RWPE1 (cell line): ENCODE results near the gene UBE3D.

Experiments used
- CTCF ChIA-PET: fragments of 350-600 bp; sonication (Branson Sonifier 250); formaldehyde crosslinking; extraction: SDS; loops from one replicate; lab custom pipeline; 2021; lab: Yijun Ruan, JAX
- POLR2A ChIA-PET: fragments of 400-600 bp; formaldehyde crosslinking; extraction: SDS; loops from one replicate; lab custom pipeline; 2020; ENCODE audit warnings: antibody characterized with exemption; ENCODE audit not compliant: low non-redundant PET; lab: Yijun Ruan, JAX
- DNase-seq: peaks from one replicate; pipeline ENCODE4 v3.0.0; 2012; ENCODE audit warnings: low spot score
- H3K27ac ChIP-seq: fragments of 450-650 bp; 2 replicates; pipeline ENCODE4 v1.5.1; 2017
- TF ChIP-seq, protein P1 (sequence below): fragments of 450-650 bp; conservative IDR thresholded peaks from 2 replicates; pipeline ENCODE4 v1.5.1; 2017; ENCODE audit warnings: low read depth, mild to moderate bottlenecking

UBE3D gene

DNA sequence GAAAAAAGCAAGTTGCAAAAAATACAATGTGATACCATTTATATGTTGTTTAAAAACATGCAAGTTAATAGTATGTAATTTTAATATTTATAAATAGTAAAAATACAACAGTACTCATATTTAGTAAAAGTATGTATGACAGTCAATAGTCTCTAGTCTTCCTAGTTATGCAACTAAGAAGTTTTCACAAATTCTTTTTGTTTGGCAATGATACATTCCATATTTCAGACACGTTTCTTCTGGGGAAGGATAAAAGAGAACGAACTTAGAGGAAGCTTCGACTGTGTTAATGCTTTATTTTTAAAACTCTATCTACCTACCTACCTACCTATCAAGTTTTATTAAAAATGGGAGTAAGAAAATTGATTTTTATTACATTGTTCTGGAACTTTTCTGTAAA, 77.7 kb downstream of the UBE3D start:
- no peak for DNase-seq
- no peak overlapping the region for H3K27ac ChIP-seq
- POLR2A ChIA-PET: no interaction called here
- CTCF ChIA-PET: no interaction called here
- TF ChIP-seq, protein P1, sequence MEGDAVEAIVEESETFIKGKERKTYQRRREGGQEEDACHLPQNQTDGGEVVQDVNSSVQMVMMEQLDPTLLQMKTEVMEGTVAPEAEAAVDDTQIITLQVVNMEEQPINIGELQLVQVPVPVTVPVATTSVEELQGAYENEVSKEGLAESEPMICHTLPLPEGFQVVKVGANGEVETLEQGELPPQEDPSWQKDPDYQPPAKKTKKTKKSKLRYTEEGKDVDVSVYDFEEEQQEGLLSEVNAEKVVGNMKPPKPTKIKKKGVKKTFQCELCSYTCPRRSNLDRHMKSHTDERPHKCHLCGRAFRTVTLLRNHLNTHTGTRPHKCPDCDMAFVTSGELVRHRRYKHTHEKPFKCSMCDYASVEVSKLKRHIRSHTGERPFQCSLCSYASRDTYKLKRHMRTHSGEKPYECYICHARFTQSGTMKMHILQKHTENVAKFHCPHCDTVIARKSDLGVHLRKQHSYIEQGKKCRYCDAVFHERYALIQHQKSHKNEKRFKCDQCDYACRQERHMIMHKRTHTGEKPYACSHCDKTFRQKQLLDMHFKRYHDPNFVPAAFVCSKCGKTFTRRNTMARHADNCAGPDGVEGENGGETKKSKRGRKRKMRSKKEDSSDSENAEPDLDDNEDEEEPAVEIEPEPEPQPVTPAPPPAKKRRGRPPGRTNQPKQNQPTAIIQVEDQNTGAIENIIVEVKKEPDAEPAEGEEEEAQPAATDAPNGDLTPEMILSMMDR: no peak

DNA sequence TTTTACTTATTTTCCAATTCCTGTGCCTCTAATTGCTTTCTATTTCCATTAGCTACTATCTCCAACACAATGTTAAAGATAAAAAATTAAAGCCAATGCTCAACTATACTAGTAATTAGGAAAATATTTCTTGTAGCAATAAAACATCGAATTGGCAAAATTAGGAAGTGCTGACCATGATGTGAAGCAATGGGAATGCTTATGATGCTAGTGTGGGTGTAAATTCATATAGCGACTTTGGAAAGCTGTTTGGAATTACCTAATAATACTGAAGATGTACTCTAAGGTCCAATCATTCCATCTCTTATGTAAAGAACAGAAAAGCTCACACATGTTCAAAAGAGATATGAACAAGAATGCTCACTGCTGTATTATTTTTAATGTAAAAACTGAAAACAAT, 78.2 kb downstream of the UBE3D start:
- CTCF ChIA-PET: no interaction called here
- no peak for DNase-seq
- TF ChIP-seq, protein P1: no peak
- POLR2A ChIA-PET: no interaction called here
- H3K27ac ChIP-seq: no peak overlapping the region

DNA sequence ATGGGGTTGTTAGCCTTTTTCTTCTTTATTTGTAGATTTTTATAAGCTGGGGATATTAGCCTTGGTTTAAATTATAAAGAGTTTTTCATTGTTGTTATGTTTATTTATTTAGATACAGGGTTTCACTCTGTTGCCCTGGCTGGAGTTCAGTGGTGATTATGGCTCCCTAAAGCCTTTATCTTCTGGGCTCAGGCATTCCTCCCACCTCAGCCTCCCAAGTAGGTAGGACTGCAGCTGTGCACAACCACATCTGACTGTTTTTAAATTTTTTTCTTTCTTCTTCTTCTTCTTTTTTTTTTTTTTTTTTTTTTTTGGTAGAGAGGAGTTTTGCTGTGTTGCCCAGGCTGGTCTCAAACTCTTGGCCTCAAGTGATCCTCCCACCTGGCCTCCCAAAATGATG, 80.9 kb downstream of the UBE3D start:
- H3K27ac ChIP-seq: no peak overlapping the region
- TF ChIP-seq, protein P1: no peak
- DNase-seq: no peak
- ChIA-PET CTCF (no interaction called here), POLR2A (no interaction called here)

DNA sequence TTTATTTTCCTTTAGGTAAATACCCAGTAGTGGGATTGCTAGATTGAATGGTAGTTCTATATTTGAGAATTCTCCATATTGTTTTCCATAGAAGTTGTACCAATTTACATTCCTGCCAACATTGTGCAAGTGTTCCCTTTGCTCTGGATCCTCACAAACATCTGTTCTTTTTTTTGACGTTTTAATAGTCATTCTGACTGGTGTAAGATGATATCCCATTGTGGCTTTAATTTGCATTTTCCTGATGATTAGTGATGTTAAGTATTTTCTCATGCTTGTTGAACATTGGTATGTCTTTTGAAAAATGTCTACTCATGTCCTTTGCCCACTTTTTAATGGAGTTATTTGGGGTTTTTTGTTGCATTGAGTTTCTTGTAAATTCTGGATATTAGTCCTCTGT, 85.6 kb downstream of the UBE3D start:
- ChIA-PET CTCF (no interaction called here), POLR2A (no interaction called here)
- no peak for DNase-seq
- H3K27ac ChIP-seq: no peak overlapping the region
- TF ChIP-seq, protein P1: no peak

DNA sequence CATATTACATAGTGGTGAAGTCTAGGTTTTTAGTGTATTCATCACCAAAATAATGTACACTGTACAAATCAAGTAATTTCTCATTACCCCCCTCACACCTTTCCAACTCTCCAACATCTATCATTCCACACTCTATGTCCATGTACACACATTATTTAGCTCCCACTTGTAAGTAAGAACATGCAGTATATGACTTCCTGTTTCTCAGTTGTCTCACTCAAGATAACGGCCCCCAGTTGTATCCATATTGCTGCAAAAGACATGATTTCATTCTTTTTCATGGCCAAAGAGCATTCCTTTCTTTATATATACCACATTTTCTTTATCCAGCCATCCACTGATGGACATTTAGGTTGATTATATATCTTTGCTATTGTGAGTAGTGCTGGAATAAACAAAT, 86.0 kb downstream of the UBE3D start:
- TF ChIP-seq, protein P1: no peak
- H3K27ac ChIP-seq: no peak overlapping the region
- ChIA-PET POLR2A (no interaction called here), CTCF (no interaction called here)
- no peak for DNase-seq

DNA sequence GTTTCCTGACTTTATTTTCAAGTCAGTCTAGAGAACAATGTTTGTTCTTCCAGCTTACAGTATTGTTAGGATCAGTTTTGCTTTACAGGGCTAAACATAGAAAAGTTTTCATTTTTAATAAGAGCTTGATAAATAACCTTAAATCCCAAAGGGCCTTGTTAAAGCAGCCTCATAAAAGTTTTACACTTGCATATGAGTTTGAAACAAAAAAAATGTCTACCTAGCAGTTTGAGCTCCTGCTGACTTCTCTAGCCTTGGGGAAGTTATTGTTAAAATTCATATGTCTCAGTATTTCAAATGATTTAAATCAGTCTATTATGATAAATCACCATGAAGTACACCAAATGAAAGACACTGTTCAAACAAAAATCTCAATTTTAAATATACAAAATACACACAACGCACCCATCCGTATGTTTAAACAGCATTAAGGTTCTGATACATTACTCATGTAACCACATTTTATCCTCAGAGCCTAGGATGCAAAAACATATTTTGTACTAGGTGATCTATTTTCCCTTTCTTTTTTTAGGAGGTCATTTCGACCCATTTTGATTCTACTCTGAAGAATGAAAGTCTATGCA, 87.2 kb downstream of the UBE3D start:
- ChIA-PET POLR2A (no interaction called here), CTCF (no interaction called here)
- H3K27ac ChIP-seq: no peak overlapping the region
- DNase-seq: no peak
- TF ChIP-seq, protein P1: no peak
